K562 (cell line): Measurements from ENCODE around the gene GCNT3. TPM values are rescaled to one million over a fixed set of nuclear protein-coding genes. Genes with fewer than 3 reads are reported as not detected.

Experiments
- ATAC-seq: fragments of 200-7000 bp; cut with Tn5 transposase; 3 replicates; pipeline ENCODE4 v1.9.1; 2020; ENCODE audit warnings: moderate library complexity
- BruUV-seq: library from RNA; stranded (reverse); fragments of 400-500 nt; replicated peaks from 2 replicates; lab custom pipeline; 2021; lab: Mats Ljungman, UMichigan
- CTCF ChIA-PET: fragments of 300-600 bp; formaldehyde crosslinking; extraction: SDS; loops from one replicate; lab custom pipeline; 2021; ENCODE audit warnings: low intra/inter-chr PET ratio; lab: Yijun Ruan, JAX
- POLR2A ChIA-PET: fragments of 300-600, 350-650 bp; sonication (Branson Sonifier 250); formaldehyde crosslinking; extraction: SDS; loops from one replicate; lab custom pipeline; 2021; ENCODE audit warnings: antibody characterized with exemption, inconsistent platforms; lab: Yijun Ruan, JAX
- DNase-seq, 4 experiments: peaks; one replicate each; pipeline versions ENCODE4 v3.0.0 to v3.0.0-alpha.2; 2011 to 2018; ENCODE audit warnings: low spot score in 3 of 4, mixed read lengths in 3 of 4; ENCODE audit errors: extremely low read depth in 1 of 4
- FAIRE-seq: peaks from 2 replicates; lab custom pipeline; 2011; peaks lifted over from hg19 to GRCh38; lab: Jason Lieb, UNC
- H2AFZ ChIP-seq: 2 replicates; pipeline ENCODE4 v1.6.0; 2011; ENCODE audit warnings: low read depth, low read length, control low read depth, inconsistent platforms
- H3K27ac ChIP-seq: fragments of 200-600 bp; 3 replicates; pipeline ENCODE4 v1.8.0; 2011; ENCODE audit warnings: low read depth, mild to moderate bottlenecking, control low read depth, inconsistent platforms, low read length, moderate library complexity, mixed read lengths; ENCODE audit errors: extremely low read depth
- H3K27me3 ChIP-seq, 2 experiments: fragments of 300-600 bp in 1 of 2; 2 replicates in 1 of 2; 3 replicates in 1 of 2; pipeline versions ENCODE4 v1.6.0 to v1.8.0; 2011; ENCODE audit warnings: inconsistent platforms in 2 of 2, low read length in 2 of 2, mild to moderate bottlenecking in 1 of 2, mixed read lengths in 1 of 2, moderate library complexity in 1 of 2; ENCODE audit not compliant: control insufficient read depth in 2 of 2, insufficient read depth in 2 of 2
- H3K36me3 ChIP-seq: fragments of 300-600 bp; 3 replicates; pipeline ENCODE4 v1.8.0; 2011; ENCODE audit warnings: mild to moderate bottlenecking, low read length, inconsistent platforms; ENCODE audit not compliant: control insufficient read depth, insufficient read depth
- H3K4me1 ChIP-seq, 2 experiments: fragments of 200-600 bp in 1 of 2; replicated peaks in 1 of 2; 2 replicates in 1 of 2; 3 replicates in 1 of 2; pipeline versions ENCODE4 v1.5.1 to v1.8.0; 2011; ENCODE audit warnings: inconsistent platforms in 2 of 2, low read length in 2 of 2, mild to moderate bottlenecking in 1 of 2, mixed read lengths in 1 of 2, moderate library complexity in 1 of 2; ENCODE audit not compliant: control insufficient read depth in 2 of 2, insufficient read depth in 2 of 2
- H3K4me2 ChIP-seq: 2 replicates; pipeline ENCODE4 v1.6.1; 2011; ENCODE audit warnings: low read length, control low read depth, inconsistent platforms, mixed read lengths; ENCODE audit not compliant: insufficient read depth
- H3K4me3 ChIP-seq: fragments of 200-600 bp; sonication (generic), shearing (Covaris generic); 2 replicates; pipeline ENCODE4 v1.5.1; 2016; ENCODE audit warnings: control low read depth, inconsistent platforms
- H3K79me2 ChIP-seq: fragments of 200-600 bp; 3 replicates; pipeline ENCODE4 v1.8.0; 2011; ENCODE audit warnings: low read length, inconsistent platforms; ENCODE audit not compliant: control insufficient read depth, insufficient read depth
- H3K9ac ChIP-seq, 2 experiments: 2 replicates each; pipeline versions ENCODE4 v1.6.0 to v1.6.1; 2011; ENCODE audit warnings: low read depth in 2 of 2, low read length in 2 of 2, control low read depth in 1 of 2, inconsistent platforms in 1 of 2, mild to moderate bottlenecking in 1 of 2, mixed read lengths in 1 of 2; ENCODE audit not compliant: insufficient read depth in 1 of 2
- H3K9me1 ChIP-seq: one replicate; pipeline ENCODE4 v1.6.0; 2011; ENCODE audit warnings: inconsistent platforms, mild to moderate bottlenecking, low read length, moderate library complexity; ENCODE audit not compliant: control insufficient read depth, insufficient read depth
- H3K9me3 ChIP-seq: replicated peaks from 2 replicates; pipeline ENCODE4 v1.5.1; 2011; ENCODE audit warnings: low read depth, low read length, inconsistent platforms; ENCODE audit not compliant: control insufficient read depth, insufficient read depth
- H4K20me1 ChIP-seq: replicated peaks from 2 replicates; pipeline ENCODE4 v1.6.1; 2011; ENCODE audit warnings: low read length, inconsistent platforms, mixed read lengths; ENCODE audit not compliant: control insufficient read depth, insufficient read depth
- CHD1 ChIP-seq: fragments of 200-600 bp; sonication (generic); IDR thresholded peaks from one replicate; pipeline ENCODE4 v1.6.1; 2012; ENCODE audit warnings: mild to moderate bottlenecking, moderate library complexity, low read length, inconsistent platforms
- CTBP1 ChIP-seq: fragments of 450-650 bp; IDR thresholded peaks from 2 replicates; pipeline ENCODE4 v1.6.1; 2016; ENCODE audit warnings: borderline replicate concordance
- ELF1 ChIP-seq: fragments of 200-800 bp; sonication (Bioruptor generic); IDR thresholded peaks from 2 replicates; pipeline ENCODE4 v1.6.1; 2016; ENCODE audit warnings: missing genetic modification characterization, missing compliant biosample characterization
- HIVEP1 ChIP-seq: fragments of 250-450 bp; sonication (Bioruptor Pico); IDR thresholded peaks from 2 replicates; pipeline ENCODE4 v1.4.0; 2020; ENCODE audit warnings: mild to moderate bottlenecking
- MAZ ChIP-seq, 2 experiments: fragments of 450-650 bp in 1 of 2; sonication (generic) in 1 of 2; formaldehyde crosslinking; IDR thresholded peaks in 1 of 2; conservative IDR thresholded peaks in 1 of 2; 2 replicates each; pipeline versions ENCODE4 v1.4.0 to v1.5.0; 2020; ENCODE audit warnings: mild to moderate bottlenecking in 1 of 2, missing genetic modification reagents in 1 of 2
- MBD1 ChIP-seq: fragments of 250-450 bp; sonication (Bioruptor Pico); IDR thresholded peaks from 2 replicates; pipeline ENCODE4 v1.8.0; 2022; ENCODE audit warnings: inconsistent platforms
- MECOM ChIP-seq: fragments of 250-450 bp; sonication (Bioruptor Pico); IDR thresholded peaks from 2 replicates; pipeline ENCODE4 v1.8.0; 2022; ENCODE audit warnings: inconsistent platforms
- NR1H2 ChIP-seq: sonication (generic); formaldehyde crosslinking; IDR thresholded peaks from 2 replicates; pipeline ENCODE4 v1.4.0; 2020; ENCODE audit warnings: mild to moderate bottlenecking, missing genetic modification reagents
- POU5F1 ChIP-seq: fragments of 150-350 bp; IDR thresholded peaks from 2 replicates; pipeline ENCODE4 v1.6.1; 2014; ENCODE audit warnings: borderline replicate concordance, low read length, low read depth, mild to moderate bottlenecking; ENCODE audit not compliant: partially characterized antibody
- SAFB ChIP-seq: fragments of 200-400 bp; formaldehyde crosslinking; IDR thresholded peaks from 2 replicates; pipeline ENCODE4 v1.6.1; 2017; ENCODE audit warnings: low read depth, low read length, borderline replicate concordance
- SNIP1 ChIP-seq: fragments of 450-650 bp; IDR thresholded peaks from 2 replicates; pipeline ENCODE4 v1.7.1; 2017; ENCODE audit warnings: low read depth, mild to moderate bottlenecking
- SREBF2 ChIP-seq: sonication (generic); formaldehyde crosslinking; IDR thresholded peaks from 2 replicates; pipeline ENCODE4 v1.4.0; 2020; ENCODE audit warnings: mild to moderate bottlenecking, missing genetic modification reagents
- TEAD2 ChIP-seq: fragments of 450-650 bp; IDR thresholded peaks from 2 replicates; pipeline ENCODE4 v1.6.1; 2016; ENCODE audit warnings: missing genetic modification characterization, control low read depth, missing compliant biosample characterization
- ZEB2 ChIP-seq: fragments of 450-650 bp; IDR thresholded peaks from 2 replicates; pipeline ENCODE4 v1.6.1; 2016
- WGBS: fragments of 100-300 bp; shearing (Covaris generic); methylation state at CpG from one replicate; pipeline ENCODE4 v1.1.6; 2016; ENCODE audit warnings: low coverage, mixed read lengths; ENCODE audit not compliant: insufficient coverage; ENCODE audit errors: missing lambda C conversion rate; 5-methylcytosine and 5-hydroxymethylcytosine counted together
- in situ Hi-C: fragments of 300-500 bp; cut with MboI; formaldehyde crosslinking; loops from 4 replicates; pipeline ENCODE4 v1.15.0; 2018; ENCODE audit warnings: inconsistent platforms, mixed read lengths
- intact Hi-C: fragments of 100-400 bp; cut with micrococcal nuclease; formaldehyde crosslinking; loops from 2 replicates; pipeline ENCODE4 v1.14.2; 2022
- polyA plus RNA-seq, 8 experiments: library from polyadenylated mRNA; depleted of rRNA in 4 of 8; stranded (reverse) in 5 of 8; unstranded in 3 of 8; fragments of >200 nt; fragmentation: Nextera tagmentation in 2 of 8; fragmentation: Illumina TruSeq in 1 of 8; extraction: Ambion mirVana in 2 of 8; extraction: Trizol in 1 of 8; gene quantifications; 2 replicates each; pipeline versions ENCODE4 v1.2.1 to v1.2.3, GENCODE V29; 2011 to 2014; ENCODE audit warnings: inconsistent platforms in 1 of 8, missing spikeins in 1 of 8
- total RNA-seq, 7 experiments: library from RNA; depleted of rRNA in 6 of 7; stranded (reverse); fragments of >200 nt in 6 of 7; fragmentation: Illumina TruSeq in 2 of 7; extraction: Trizol in 2 of 7; gene quantifications; 2 replicates each; pipeline versions ENCODE4 v1.2.1 to v1.2.3, GENCODE V29; 2011 to 2021; ENCODE audit warnings: low replicate concordance in 1 of 7

Gene GCNT3
- total and polyA plus RNA-seq, 9 of the 15 experiments (the other 6 are each of a cell fraction or from before 2014, with no cell fraction given): 0.07 to 0.35 (median 0.11) TPM; not detected in 4

GRCh38 chr15:59615661-59616060, 4.1 kb downstream of the GCNT3 start:
- ChIA-PET CTCF (no interaction called here), POLR2A (no interaction called here)
- Histone ChIP-seq H3K4me3 (no peak overlapping the region), H3K27ac (no peak overlapping the region), H3K4me2 (no peak overlapping the region), H3K9me1 (no peaks in the 10 kb centered on the region), H3K36me3 (no peaks in the 10 kb centered on the region), H2AFZ (no peak overlapping the region), H3K79me2 (no peaks in the 10 kb centered on the region), H4K20me1 (no peaks in the 10 kb centered on the region), H3K9me3 (no peaks in the 10 kb centered on the region), H3K9ac (no peak overlapping the region), H3K27me3 (peaks cover 8 to 21% of the 10 kb centered on the region in 2 experiments; a peak in 3 of 5 replicates), H3K4me1 (no peaks in the 10 kb centered on the region)
- in situ Hi-C loops: no loop called here
- no TSS peak for BruUV-seq
- ATAC-seq: no peak
- DNase-seq: no peak
- intact Hi-C loops: no loop called here
- FAIRE-seq: no peak
- 6% methylated on average over 5 of the region's 5 CpGs for WGBS
- TF ChIP-seq ELF1 (tag) (no peak), SAFB (no peak), NR1H2 (CRISPR knock-in tag) (no peak), MECOM (no peak), POU5F1 (no peak), HIVEP1 (CRISPR knock-in tag) (no peak), CTBP1 (no peak)

DNA sequence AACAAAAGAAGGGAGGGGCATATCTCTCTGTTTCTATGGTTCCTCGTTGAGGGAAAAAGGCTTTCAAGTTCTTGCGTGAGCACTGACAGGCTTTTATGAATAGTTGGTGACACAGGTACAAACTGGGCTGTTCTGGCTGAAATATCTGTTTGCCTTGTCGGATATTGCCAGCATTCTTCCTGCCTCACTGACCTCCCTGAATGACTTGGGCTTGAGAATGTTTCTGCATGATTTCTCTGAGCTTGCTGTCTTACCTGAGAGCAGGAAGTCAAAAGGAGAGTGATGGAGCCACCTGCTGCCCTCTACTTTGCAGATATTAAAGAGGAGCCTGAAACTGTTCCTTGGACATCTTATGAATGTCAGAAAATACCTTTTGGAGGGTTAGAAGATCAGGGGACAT, 4.8 kb downstream of the GCNT3 start:
- intact Hi-C loops (no loop called here), in situ Hi-C loops (no loop called here)
- 0% methylated on average over 3 of the region's 3 CpGs for WGBS
- Histone ChIP-seq H3K4me2 (no peak overlapping the region), H3K9me1 (no peaks in the 10 kb centered on the region), H3K79me2 (no peaks in the 10 kb centered on the region), H3K27me3 (peaks cover 8 to 21% of the 10 kb centered on the region in 2 experiments; a peak in 3 of 5 replicates), H3K9ac (no peak overlapping the region), H4K20me1 (no peaks in the 10 kb centered on the region), H3K4me1 (no peaks in the 10 kb centered on the region), H2AFZ (no peak overlapping the region), H3K27ac (no peak overlapping the region), H3K4me3 (no peak overlapping the region), H3K36me3 (no peaks in the 10 kb centered on the region), H3K9me3 (no peaks in the 10 kb centered on the region)
- FAIRE-seq (no peak), DNase-seq (no peak), ATAC-seq (no peak)
- ChIA-PET CTCF (no interaction called here), POLR2A (interaction anchor here (0.6 to 1.3 kb wide), 2 partner anchors 9 to 423 kb away, joined by 3 read pairs; no protein-coding TSS in a partner anchor)
- no TSS peak for BruUV-seq
- TF ChIP-seq ZEB2 (no peak), MAZ (CRISPR knock-in tag; conservative IDR thresholded peaks at IDR 0.05 in 1 of 2, IDR thresholded peaks at IDR 0.05 in 1 of 2) (no peak), TEAD2 (tag) (no peak), SNIP1 (no peak), MBD1 (no peak), CHD1 (no peak), SREBF2 (CRISPR knock-in tag) (no peak)
